HG03064 (cell line): ENCODE data around the gene NXN.
"Not testable (repeated sequence)": the region's sequence is repeated elsewhere in the genome, so short reads cannot be mapped to it uniquely, and the experiment has no call there.

ENCODE experiments used
- ATAC-seq: cut with Tn5 transposase; IDR thresholded peaks from one replicate; pipeline ENCODE4 v1.9.1; 2021; ENCODE audit warnings: low read depth; ENCODE audit not compliant: unreplicated experiment

NXN gene

GRCh38 chr17:749359-749758 is 230.2 kb downstream of the NXN start:
- not testable (repeated sequence) for ATAC-seq
